ENCODE data around the gene SMAD6.

SMAD6 gene

GRCh38 chr15:66750609-66751008 is 48.6 kb downstream of the SMAD6 start:
- Histone ChIP-seq H3K27ac (ENCODE audit: extremely low read depth, low read depth, low read length) (no peak overlapping the region), H3K4me3 (ENCODE audit: low read depth, low read length) (no peak overlapping the region), H3K4me1 (ENCODE audit: control insufficient read depth, insufficient read depth, low read length) (peaks cover 17% of the 10 kb centered on the region), H3K36me3 (ENCODE audit: control insufficient read depth in 2 of 2, insufficient read depth in 1 of 2, low read length in 2 of 2) (peaks cover 0 to 77% of the 10 kb centered on the region in 2 experiments; a peak in 2 of 3 replicates), H3K9me3 (ENCODE audit: control insufficient read depth, insufficient read depth, low read depth, low read length) (no peaks in the 10 kb centered on the region)
- TF ChIP-seq KLF8 (tag by site-specific recombination; IDR thresholded peaks at IDR 0.05) (no peak), ZNF37A (tag by site-specific recombination; IDR thresholded peaks at IDR 0.05) (peak; percentile 97), MYNN (tag by site-specific recombination; IDR thresholded peaks at IDR 0.05; ENCODE audit: borderline replicate concordance) (no peak)
- TF ChIP-seq, protein P1, sequence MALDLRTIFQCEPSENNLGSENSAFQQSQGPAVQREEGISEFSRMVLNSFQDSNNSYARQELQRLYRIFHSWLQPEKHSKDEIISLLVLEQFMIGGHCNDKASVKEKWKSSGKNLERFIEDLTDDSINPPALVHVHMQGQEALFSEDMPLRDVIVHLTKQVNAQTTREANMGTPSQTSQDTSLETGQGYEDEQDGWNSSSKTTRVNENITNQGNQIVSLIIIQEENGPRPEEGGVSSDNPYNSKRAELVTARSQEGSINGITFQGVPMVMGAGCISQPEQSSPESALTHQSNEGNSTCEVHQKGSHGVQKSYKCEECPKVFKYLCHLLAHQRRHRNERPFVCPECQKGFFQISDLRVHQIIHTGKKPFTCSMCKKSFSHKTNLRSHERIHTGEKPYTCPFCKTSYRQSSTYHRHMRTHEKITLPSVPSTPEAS (tag by site-specific recombination; IDR thresholded peaks at IDR 0.05): no peak
- POLR2A ChIA-PET: no interaction called here
- CTCF ChIA-PET: interaction anchor here (1.1 kb wide), 1 partner anchor 101 kb away, joined by 4 read pairs; no protein-coding TSS in a partner anchor

- ChIA-PET POLR2A (interaction anchor here (0.9 kb wide), 1 partner anchor 50 kb away, joined by 5 read pairs; the partner anchor contains the start of gene SMAD6), CTCF (interaction anchor here (0.6 to 1.6 kb wide), 8 partner anchors 11 to 1922 kb away, joined by 3 to 5 read pairs (median 3); no protein-coding TSS in a partner anchor)
- Histone ChIP-seq H3K27ac (ENCODE audit: extremely low read depth, low read depth, low read length) (no peak overlapping the region), H3K4me1 (ENCODE audit: control insufficient read depth, insufficient read depth, low read length) (peaks cover 17% of the 10 kb centered on the region), H3K36me3 (ENCODE audit: control insufficient read depth in 2 of 2, insufficient read depth in 1 of 2, low read length in 2 of 2) (peaks cover 0 to 74% of the 10 kb centered on the region in 2 experiments; a peak in 2 of 3 replicates), H3K9me3 (ENCODE audit: control insufficient read depth, insufficient read depth, low read depth, low read length) (no peaks in the 10 kb centered on the region), H3K4me3 (ENCODE audit: low read depth, low read length) (no peak overlapping the region)
- peak; percentile 76 for TF ChIP-seq ZBTB17 (tag by site-specific recombination; IDR thresholded peaks at IDR 0.05)
- no peak for TF ChIP-seq ZNF184 (tag by site-specific recombination; IDR thresholded peaks at IDR 0.05)
- TF ChIP-seq EGR2 (tag by site-specific recombination; IDR thresholded peaks at IDR 0.05; ENCODE audit: low read depth): peak; percentile 32; the same call in 1 of the 2 replicates
- no peak for TF ChIP-seq ZNF837 (tag by site-specific recombination; IDR thresholded peaks at IDR 0.05)
Measured at GRCh38 chr15:66751579-66751978, 49.5 kb downstream of the SMAD6 start.

DNA sequence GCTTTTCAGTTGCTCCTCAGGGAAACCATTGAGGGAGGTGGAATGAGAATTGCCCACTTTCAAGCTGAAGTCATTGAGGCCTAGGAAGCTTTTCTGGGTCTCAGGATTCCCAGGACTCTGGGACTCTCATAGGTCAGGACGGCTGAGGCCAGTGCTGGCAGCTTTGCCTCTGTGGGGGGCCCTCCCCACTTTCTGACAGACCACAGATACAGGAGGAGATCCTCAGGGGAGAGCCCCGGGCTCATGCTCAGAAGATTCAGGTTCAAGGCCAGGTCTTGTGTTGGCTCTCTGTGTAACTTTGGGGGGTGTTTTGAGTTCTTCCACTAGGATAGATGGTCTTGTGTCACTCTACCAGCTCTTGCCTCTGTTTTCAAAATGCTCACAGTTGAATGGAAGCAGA is 50.0 kb downstream of the SMAD6 start:
- H3K27ac ChIP-seq (ENCODE audit: extremely low read depth, low read depth, low read length): no peak overlapping the region
- TF ChIP-seq ZNF138 (tag by site-specific recombination; IDR thresholded peaks at IDR 0.05; ENCODE audit: borderline replicate concordance): no peak
- TF ChIP-seq GLIS1 (tag by site-specific recombination; IDR thresholded peaks at IDR 0.05): peak; percentile 42
- POLR2A ChIA-PET: interaction anchor here (0.9 kb wide), 1 partner anchor 51 kb away, joined by 5 read pairs; the partner anchor contains the start of gene SMAD6
- CTCF ChIA-PET: interaction anchor here (0.6 to 1.6 kb wide), 8 partner anchors 12 to 1922 kb away, joined by 3 to 5 read pairs (median 3); no protein-coding TSS in a partner anchor
- no peak overlapping the region for H3K4me3 ChIP-seq (ENCODE audit: low read depth, low read length)
- H3K9me3 ChIP-seq (ENCODE audit: control insufficient read depth, insufficient read depth, low read depth, low read length): no peaks in the 10 kb centered on the region
- H3K36me3 ChIP-seq (ENCODE audit: control insufficient read depth in 2 of 2, insufficient read depth in 1 of 2, low read length in 2 of 2): peaks cover 0 to 77% of the 10 kb centered on the region in 2 experiments; a peak in 2 of 3 replicates
- peaks cover 17% of the 10 kb centered on the region for H3K4me1 ChIP-seq (ENCODE audit: control insufficient read depth, insufficient read depth, low read length)

DNA sequence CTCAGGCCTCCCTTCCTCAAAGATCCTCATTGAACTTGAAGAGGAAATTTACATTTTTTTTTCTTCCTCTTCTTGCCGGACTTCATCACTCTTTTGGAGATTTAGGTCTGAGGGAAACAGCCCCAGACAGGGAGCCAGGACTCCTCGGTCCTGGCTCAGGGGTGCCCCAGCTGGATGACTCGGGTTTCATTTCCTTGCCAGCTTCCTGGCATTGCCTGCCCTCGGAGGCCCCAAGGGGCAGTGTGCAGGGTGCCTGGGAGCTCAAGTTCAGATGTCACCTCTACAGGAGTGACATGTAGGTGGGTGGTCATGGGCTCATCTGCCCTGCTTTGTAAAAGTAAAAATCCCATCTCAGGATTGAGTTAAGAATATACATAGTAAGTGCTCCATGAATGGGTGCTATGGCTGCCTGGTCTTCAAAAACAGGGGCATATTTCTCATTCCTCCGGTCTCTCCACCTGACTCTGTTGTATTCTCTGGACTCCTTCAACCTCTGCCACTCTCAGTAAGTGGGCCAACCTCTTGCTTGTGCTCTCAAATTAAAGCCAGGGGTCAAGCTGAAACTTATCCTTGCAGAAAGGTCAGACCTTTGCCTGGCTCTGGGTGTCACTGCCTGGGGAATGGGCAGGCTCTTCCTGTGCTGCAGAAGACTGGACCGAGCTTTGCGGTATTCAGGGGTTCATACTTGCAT is 51.8 kb downstream of the SMAD6 start:
- no peak overlapping the region for H3K27ac ChIP-seq (ENCODE audit: extremely low read depth, low read depth, low read length)
- H3K36me3 ChIP-seq (ENCODE audit: control insufficient read depth in 2 of 2, insufficient read depth in 1 of 2, low read length in 2 of 2): peaks cover 0 to 80% of the 10 kb centered on the region in 2 experiments; a peak in 2 of 3 replicates
- ChIA-PET POLR2A (no interaction called here), CTCF (no interaction called here)
- peaks cover 6% of the 10 kb centered on the region for H3K4me1 ChIP-seq (ENCODE audit: control insufficient read depth, insufficient read depth, low read length)
- no peak overlapping the region for H3K4me3 ChIP-seq (ENCODE audit: low read depth, low read length)
- no peaks in the 10 kb centered on the region for H3K9me3 ChIP-seq (ENCODE audit: control insufficient read depth, insufficient read depth, low read depth, low read length)
- TF ChIP-seq ZNF391 (tag by site-specific recombination; IDR thresholded peaks at IDR 0.05; ENCODE audit: borderline replicate concordance, low read depth) (no peak), ZNF837 (tag by site-specific recombination; IDR thresholded peaks at IDR 0.05) (no peak), ATF2 (tag by site-specific recombination; IDR thresholded peaks at IDR 0.05; ENCODE audit: low read depth) (no peak), FEZF1 (tag by site-specific recombination; IDR thresholded peaks at IDR 0.05) (no peak), ZBTB26 (tag by site-specific recombination; optimal IDR thresholded peaks at IDR 0.05) (no peak), ZNF211 (tag by site-specific recombination; IDR thresholded peaks at IDR 0.05; ENCODE audit: low read depth) (no peak), GLI4 (tag by site-specific recombination; IDR thresholded peaks at IDR 0.05) (no peak), ZNF76 (tag by site-specific recombination; IDR thresholded peaks at IDR 0.05; ENCODE audit: borderline replicate concordance, low read depth) (no peak), ZNF530 (tag by site-specific recombination; IDR thresholded peaks at IDR 0.05; ENCODE audit: low read depth) (no peak), ZNF792 (tag by site-specific recombination; IDR thresholded peaks at IDR 0.05) (no peak), ZNF248 (tag by site-specific recombination; IDR thresholded peaks at IDR 0.05) (no peak)
- TF ChIP-seq, protein P2, sequence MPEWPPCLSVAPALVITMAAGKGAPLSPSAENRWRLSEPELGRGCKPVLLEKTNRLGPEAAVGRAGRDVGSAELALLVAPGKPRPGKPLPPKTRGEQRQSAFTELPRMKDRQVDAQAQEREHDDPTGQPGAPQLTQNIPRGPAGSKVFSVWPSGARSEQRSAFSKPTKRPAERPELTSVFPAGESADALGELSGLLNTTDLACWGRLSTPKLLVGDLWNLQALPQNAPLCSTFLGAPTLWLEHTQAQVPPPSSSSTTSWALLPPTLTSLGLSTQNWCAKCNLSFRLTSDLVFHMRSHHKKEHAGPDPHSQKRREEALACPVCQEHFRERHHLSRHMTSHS (tag by site-specific recombination; IDR thresholded peaks at IDR 0.05): no peak
